ENCODE measurements around the gene UPB1. TPM values are rescaled to one million over a fixed set of nuclear protein-coding genes. Genes with fewer than 3 reads are reported as not detected.

Gene UPB1
- total RNA-seq, 1 donor from 2014 or later: not detected

DNA sequence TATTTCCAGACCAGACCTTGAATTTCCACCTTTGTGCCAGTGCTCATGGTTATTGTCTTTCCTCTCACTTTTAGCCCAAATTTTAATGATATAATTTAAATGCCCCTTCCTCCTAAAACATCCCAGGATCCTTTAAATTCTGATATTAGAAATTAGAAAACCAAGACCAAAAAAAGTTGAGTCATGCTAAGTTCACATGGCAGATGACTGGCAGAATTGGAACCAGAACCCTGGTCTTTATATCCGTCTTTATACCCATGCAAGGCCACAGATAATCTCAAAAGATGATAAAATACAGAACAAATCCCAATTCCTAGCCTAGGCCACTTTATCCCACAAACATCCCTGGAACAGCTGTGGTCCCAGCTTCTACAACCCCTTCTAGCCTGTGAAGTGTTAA, 41.3 kb upstream of the UPB1 start:
- intact Hi-C loops (cut with DNase I): no loop called here

DNA sequence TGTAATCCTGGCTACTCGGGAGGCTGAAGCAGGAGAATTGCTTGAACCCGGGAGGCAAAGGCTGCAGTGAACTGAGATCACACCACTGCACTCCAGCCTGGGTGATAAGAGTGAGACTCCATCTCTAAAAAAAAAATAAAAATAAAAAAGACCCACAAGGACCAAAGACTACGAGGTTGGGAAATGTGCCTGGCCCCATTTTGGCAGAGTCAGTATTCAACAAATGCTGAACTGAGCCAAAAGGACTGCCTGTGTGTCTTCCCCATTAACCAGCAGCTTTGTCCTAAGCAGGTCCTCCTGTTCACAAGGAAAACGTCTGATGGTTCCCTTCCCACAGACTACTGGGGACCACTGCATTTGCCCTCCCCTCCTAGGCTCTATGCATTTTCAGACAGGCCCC, 40.1 kb upstream of the UPB1 start:
- no peak overlapping the region for H3K4me3 ChIP-seq
- no peaks in the 10 kb centered on the region for H3K27me3 ChIP-seq
- intact Hi-C loops (cut with DNase I): no loop called here
- H3K4me1 ChIP-seq: no peaks in the 10 kb centered on the region
- TF ChIP-seq, protein P1, sequence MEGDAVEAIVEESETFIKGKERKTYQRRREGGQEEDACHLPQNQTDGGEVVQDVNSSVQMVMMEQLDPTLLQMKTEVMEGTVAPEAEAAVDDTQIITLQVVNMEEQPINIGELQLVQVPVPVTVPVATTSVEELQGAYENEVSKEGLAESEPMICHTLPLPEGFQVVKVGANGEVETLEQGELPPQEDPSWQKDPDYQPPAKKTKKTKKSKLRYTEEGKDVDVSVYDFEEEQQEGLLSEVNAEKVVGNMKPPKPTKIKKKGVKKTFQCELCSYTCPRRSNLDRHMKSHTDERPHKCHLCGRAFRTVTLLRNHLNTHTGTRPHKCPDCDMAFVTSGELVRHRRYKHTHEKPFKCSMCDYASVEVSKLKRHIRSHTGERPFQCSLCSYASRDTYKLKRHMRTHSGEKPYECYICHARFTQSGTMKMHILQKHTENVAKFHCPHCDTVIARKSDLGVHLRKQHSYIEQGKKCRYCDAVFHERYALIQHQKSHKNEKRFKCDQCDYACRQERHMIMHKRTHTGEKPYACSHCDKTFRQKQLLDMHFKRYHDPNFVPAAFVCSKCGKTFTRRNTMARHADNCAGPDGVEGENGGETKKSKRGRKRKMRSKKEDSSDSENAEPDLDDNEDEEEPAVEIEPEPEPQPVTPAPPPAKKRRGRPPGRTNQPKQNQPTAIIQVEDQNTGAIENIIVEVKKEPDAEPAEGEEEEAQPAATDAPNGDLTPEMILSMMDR (IDR thresholded peaks at IDR 0.05): no peak
- no peak for DNase-seq (ENCODE audit: low spot score in 2 of 2)
- no peaks in the 10 kb centered on the region for H3K9me3 ChIP-seq
- H3K36me3 ChIP-seq: no peaks in the 10 kb centered on the region
- H3K27ac ChIP-seq: no peak overlapping the region

More for the DNA sequence above, 41.3 kb upstream of the UPB1 start:
- Histone ChIP-seq H3K4me1 (no peaks in the 10 kb centered on the region), H3K27ac (no peak overlapping the region), H3K36me3 (no peaks in the 10 kb centered on the region), H3K4me3 (no peak overlapping the region), H3K27me3 (no peaks in the 10 kb centered on the region), H3K9me3 (no peaks in the 10 kb centered on the region)
- TF ChIP-seq, protein P1 (IDR thresholded peaks at IDR 0.05): no peak
- no peak for DNase-seq (ENCODE audit: low spot score in 2 of 2)

DNA sequence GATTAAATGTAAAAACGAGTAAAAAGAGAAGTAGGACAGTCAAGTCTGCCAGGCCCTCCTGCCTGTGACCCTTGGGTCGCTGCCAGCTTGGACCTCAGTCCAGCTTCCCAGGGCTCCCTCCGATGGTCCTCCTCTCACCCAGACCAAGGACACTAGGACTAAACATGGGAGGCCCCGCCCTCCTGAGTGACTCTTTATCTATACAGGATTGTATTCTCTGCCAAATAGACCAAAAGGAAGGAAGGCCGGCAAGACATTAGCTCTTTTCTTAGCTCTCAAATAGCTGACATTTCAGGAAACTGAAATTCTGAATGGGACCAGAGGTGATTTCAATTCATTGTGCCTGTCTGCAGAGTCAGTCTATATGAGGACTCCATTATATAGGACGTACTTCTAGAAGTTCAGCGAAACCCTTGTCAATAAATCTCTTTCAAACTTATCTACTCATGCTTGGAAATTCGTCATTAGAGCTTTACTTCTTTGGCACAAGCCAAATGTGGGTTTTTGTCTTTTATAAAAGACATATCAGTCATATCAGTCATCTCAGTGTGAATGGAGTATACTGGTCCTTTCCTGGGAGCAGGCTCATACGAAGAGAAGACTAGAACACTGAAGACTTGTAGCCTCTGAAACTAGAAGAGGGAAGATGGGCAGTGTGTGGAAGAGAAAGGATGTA, 39.2 kb upstream of the UPB1 start:
- H3K27ac ChIP-seq: no peak overlapping the region
- H3K27me3 ChIP-seq: no peaks in the 10 kb centered on the region
- DNase-seq (ENCODE audit: low spot score in 2 of 2): no peak
- TF ChIP-seq, protein P1 (IDR thresholded peaks at IDR 0.05): no peak
- H3K36me3 ChIP-seq: no peaks in the 10 kb centered on the region
- no peak overlapping the region for H3K4me3 ChIP-seq
- intact Hi-C loops (cut with DNase I): no loop called here
- no peaks in the 10 kb centered on the region for H3K9me3 ChIP-seq
- no peaks in the 10 kb centered on the region for H3K4me1 ChIP-seq

DNA sequence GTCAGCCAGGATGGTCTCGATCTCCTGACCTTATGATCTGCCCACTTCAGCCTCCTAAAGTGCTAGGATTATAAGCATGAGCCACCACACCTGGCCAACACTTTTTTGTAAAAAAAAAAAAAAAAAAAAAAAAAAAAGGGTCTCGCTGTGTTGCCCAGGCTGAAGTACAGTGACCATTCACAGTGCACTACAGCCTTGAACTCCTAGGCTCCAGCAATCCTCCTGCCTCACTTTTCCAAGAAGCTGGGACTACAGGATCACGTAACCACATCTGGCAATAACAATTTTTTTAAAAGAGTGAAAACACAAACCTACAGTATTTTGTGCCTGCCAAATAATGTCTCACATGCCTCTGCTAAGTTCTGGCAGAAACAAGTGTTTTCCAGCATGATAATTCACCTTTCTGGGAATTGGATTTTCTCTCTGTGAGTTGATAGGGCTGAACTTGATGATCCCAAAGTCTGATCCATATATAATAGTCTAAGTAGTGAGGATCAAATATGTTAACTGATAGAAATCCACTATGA, 37.2 kb upstream of the UPB1 start:
- no peaks in the 10 kb centered on the region for H3K4me1 ChIP-seq
- no peak overlapping the region for H3K27ac ChIP-seq
- H3K27me3 ChIP-seq: no peaks in the 10 kb centered on the region
- intact Hi-C loops (cut with DNase I): no loop called here
- no peak overlapping the region for H3K4me3 ChIP-seq
- DNase-seq (ENCODE audit: low spot score in 2 of 2): no peak
- no peaks in the 10 kb centered on the region for H3K36me3 ChIP-seq
- TF ChIP-seq, protein P1 (IDR thresholded peaks at IDR 0.05): no peak
- no peaks in the 10 kb centered on the region for H3K9me3 ChIP-seq

DNA sequence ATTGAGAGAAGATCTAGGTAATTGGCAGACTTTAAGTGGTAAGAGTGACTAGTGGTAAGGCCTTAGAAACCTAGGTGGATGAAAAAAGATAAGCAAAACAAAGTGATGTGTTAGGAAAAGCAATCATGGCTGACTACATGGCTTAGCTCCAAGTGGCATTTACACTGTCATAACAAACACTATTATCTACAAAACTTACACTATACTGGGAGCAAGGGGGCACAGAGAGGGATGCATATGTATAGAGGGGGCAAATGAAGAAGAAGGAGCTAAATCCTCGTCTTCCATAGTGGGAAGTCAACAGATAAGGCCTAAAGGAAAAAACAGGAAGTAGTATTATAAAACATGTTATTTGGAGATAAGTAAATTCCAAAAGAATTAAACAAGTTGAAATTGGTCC, 35.2 kb upstream of the UPB1 start:
- H3K36me3 ChIP-seq: no peaks in the 10 kb centered on the region
- TF ChIP-seq, protein P1 (IDR thresholded peaks at IDR 0.05): no peak
- no peaks in the 10 kb centered on the region for H3K27me3 ChIP-seq
- DNase-seq (ENCODE audit: low spot score in 2 of 2): no peak
- H3K4me1 ChIP-seq: no peaks in the 10 kb centered on the region
- intact Hi-C loops (cut with DNase I): no loop called here
- no peak overlapping the region for H3K4me3 ChIP-seq
- H3K9me3 ChIP-seq: no peaks in the 10 kb centered on the region
- no peak overlapping the region for H3K27ac ChIP-seq

Measured in ascending aorta (tissue), 2 donors.